Muscle of leg (tissue), 16 donors: Measurements from ENCODE around the gene LTK. TPM values are rescaled to one million over a fixed set of nuclear protein-coding genes. Genes with fewer than 3 reads are reported as not detected.

Experiments used
- DNase-seq: peaks from one replicate; pipeline ENCODE4 v3.0.0; 2013
- H3K27ac ChIP-seq: one replicate; pipeline ENCODE4 v1.5.1; 2013; ENCODE audit warnings: mild to moderate bottlenecking, low read length, control low read depth
- H3K27me3 ChIP-seq: one replicate; pipeline ENCODE4 v1.6.1; 2013; ENCODE audit warnings: low read length; ENCODE audit not compliant: control insufficient read depth, insufficient read depth
- H3K36me3 ChIP-seq: one replicate; pipeline ENCODE4 v1.6.1; 2013; ENCODE audit warnings: low read length; ENCODE audit not compliant: control insufficient read depth, insufficient read depth
- H3K4me1 ChIP-seq: one replicate; pipeline ENCODE4 v1.6.1; 2013; ENCODE audit warnings: low read length; ENCODE audit not compliant: control insufficient read depth, insufficient read depth
- H3K4me3 ChIP-seq: one replicate; pipeline ENCODE4 v1.5.1; 2013; ENCODE audit warnings: low read length, control low read depth
- H3K9me3 ChIP-seq: replicated peaks from 2 replicates; pipeline ENCODE4 v1.6.1; 2013; ENCODE audit warnings: low read depth, low read length; ENCODE audit not compliant: control insufficient read depth
- WGBS: methylation state at CpG from one replicate; pipeline ENCODE4 v1.1.5; 2013; ENCODE audit warnings: missing lambda C conversion rate; ENCODE audit not compliant: insufficient coverage; 5-methylcytosine and 5-hydroxymethylcytosine counted together
- long read RNA-seq, 11 donors: transcript quantifications; one replicate each; lab custom pipeline, GENCODE V29; 2026
- polyA plus RNA-seq, 8 donors: library from polyadenylated mRNA; unstranded; fragments of 120-200 nt; gene quantifications; one replicate each; pipeline versions ENCODE4 v1.2.1 to v1.2.3, GENCODE V29; 2013; ENCODE audit warnings: inconsistent platforms in 1 of 8, low replicate concordance in 1 of 8; ENCODE audit not compliant: insufficient read length in 8 of 8, insufficient read depth in 1 of 8
- total RNA-seq: library from RNA; stranded (reverse); fragments of 120-200 nt; gene quantifications from one replicate; pipeline ENCODE4 v1.2.4, GENCODE V29; 2013

Gene LTK
- total RNA-seq (9.4 TPM), polyA plus RNA-seq (10 to 100 TPM in 5 of 8 donors, 1 to 10 TPM in 3; 6.1 to 23.9 (median 12.8) TPM)
- long read RNA-seq, donor 1, result 0 reads
- long read RNA-seq, donor 2, result 0 reads
- long read RNA-seq, donor 3, partial matches to known transcripts, result 0 of 1 reads
- long read RNA-seq, donor 3, other reads (novel, unspliced or antisense), result 0 of 1 reads
- long read RNA-seq, donor 4, result 0 reads
- long read RNA-seq, donor 5, result 0 reads
- long read RNA-seq, donor 6, result 0 reads
- long read RNA-seq, donor 7, result 0 reads
- long read RNA-seq, donor 8, result 0 reads
- long read RNA-seq, donor 9, result 0 reads
- long read RNA-seq, donor 10, result 0 reads
- long read RNA-seq, donor 11, partial matches to known transcripts, result 0 of 1 reads
- long read RNA-seq, donor 11, other reads (novel, unspliced or antisense), result 0 of 1 reads

DNA sequence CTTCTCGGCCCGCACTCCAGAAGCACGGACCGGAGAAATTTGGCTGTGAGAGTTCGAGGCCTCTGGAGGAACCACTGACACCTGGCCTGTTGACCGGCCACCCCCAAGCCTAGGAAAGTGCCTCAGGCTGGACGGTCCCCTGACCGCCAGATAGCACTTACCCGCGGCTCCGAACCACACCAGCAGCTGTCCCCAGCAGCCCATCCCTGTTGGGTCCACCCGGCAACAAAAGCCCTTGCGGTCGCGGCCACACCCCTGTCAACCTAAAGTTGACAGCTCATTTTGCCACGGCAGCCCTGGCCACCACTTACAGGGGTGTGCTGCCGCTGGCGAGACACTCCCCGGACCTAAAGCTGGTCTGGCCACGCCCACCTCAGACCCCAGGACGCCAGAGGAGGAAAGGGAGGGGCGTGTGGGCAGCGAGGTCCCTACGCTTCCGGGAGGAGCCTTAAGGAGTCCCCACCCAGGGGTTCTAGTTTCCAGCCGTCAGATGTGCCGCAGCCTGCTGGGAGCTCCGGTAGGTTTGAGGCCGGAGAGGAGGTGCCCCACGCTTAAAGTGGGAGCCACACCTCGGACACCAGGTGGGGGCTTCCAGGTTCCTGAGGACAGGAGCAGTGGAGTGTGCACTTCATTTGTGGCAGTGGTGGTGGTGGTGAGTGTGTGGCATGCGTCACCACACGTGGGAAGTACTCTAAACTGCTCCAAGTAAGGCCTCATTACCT lies at the start of gene LTK:
TSS of gene LTK (minus strand) at position 322 of the 722 bp plus-strand sequence. CDS start at position 204, 118 bp downstream.
- WGBS, result 2% methylated on average over 31 of the region's 33 CpGs
- Histone ChIP-seq H3K36me3 (peaks cover 15% of the 10 kb centered on the region), H3K4me3 (peak within 1 kb of the TSS; percentile 50), H3K4me1 (peaks cover 26% of the 10 kb centered on the region), H3K27ac (peak within 1 kb of the TSS; percentile 54), H3K9me3 (no peaks in the 10 kb centered on the region), H3K27me3 (peaks cover 52% of the 10 kb centered on the region)
- DNase-seq, result peak; percentile 56

DNA sequence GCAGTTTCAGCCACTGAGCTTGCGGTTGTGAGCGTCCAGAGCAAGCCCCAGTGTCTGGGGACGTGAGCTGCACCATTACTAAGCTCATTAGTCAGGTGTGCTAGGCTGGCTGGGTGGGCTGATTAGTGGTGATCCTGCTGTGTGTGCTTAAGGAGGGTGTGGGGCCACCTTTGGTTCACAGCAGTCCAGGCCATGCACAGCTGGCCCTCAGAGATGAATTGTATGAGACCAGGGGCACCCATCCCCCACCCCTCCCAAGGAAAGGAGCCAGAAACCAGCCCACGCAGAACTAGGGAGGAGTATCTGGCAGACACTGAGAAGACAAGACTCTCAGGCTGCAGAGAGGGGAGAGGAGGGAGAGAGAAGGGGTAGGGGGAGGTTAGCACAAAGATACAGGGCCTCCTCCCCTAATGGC lies 49.2 kb upstream of the LTK start:
- Histone ChIP-seq H3K27ac (peak overlapping the region; percentile 44), H3K27me3 (peaks cover 11% of the 10 kb centered on the region), H3K4me1 (peaks cover 62% of the 10 kb centered on the region), H3K9me3 (no peaks in the 10 kb centered on the region), H3K36me3 (peaks cover 4% of the 10 kb centered on the region), H3K4me3 (no peak overlapping the region)
- 29% methylated on average over 3 of the region's 4 CpGs for WGBS
- DNase-seq, result peak; percentile 79

GRCh38 chr15:41562244-41562643 lies 48.6 kb upstream of the LTK start:
- H3K9me3 ChIP-seq, result no peaks in the 10 kb centered on the region
- H3K27me3 ChIP-seq, result peaks cover 11% of the 10 kb centered on the region
- H3K27ac ChIP-seq, result peak overlapping the region; percentile 64
- H3K4me3 ChIP-seq, result no peak overlapping the region
- no peak for DNase-seq
- peaks cover under 1% of the 10 kb centered on the region for H3K36me3 ChIP-seq
- H3K4me1 ChIP-seq, result peaks cover 64% of the 10 kb centered on the region
- WGBS, result no CpG with 5 or more reads among the region's 5 CpGs

DNA sequence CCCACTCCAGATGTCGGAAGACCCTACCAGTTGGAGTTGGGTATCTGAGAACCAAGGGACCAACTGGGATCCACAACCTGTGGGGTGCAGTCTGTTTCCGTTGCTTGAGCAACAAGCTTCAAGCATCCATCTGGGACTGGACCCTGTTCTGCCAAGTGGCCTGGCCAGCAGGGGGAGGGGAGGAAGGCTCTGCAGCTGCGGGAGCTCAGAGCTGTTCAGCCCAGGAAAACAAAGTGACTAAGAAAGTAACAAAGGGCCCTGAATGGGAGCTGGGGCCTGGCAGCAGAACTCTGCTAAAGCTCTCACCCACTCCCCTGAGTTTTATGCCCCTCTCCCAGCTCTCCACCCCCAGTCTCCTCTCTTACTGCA lies 48.1 kb upstream of the LTK start:
- 39% methylated on average over 3 of the region's 3 CpGs for WGBS
- peak; percentile 91 for DNase-seq

DNA sequence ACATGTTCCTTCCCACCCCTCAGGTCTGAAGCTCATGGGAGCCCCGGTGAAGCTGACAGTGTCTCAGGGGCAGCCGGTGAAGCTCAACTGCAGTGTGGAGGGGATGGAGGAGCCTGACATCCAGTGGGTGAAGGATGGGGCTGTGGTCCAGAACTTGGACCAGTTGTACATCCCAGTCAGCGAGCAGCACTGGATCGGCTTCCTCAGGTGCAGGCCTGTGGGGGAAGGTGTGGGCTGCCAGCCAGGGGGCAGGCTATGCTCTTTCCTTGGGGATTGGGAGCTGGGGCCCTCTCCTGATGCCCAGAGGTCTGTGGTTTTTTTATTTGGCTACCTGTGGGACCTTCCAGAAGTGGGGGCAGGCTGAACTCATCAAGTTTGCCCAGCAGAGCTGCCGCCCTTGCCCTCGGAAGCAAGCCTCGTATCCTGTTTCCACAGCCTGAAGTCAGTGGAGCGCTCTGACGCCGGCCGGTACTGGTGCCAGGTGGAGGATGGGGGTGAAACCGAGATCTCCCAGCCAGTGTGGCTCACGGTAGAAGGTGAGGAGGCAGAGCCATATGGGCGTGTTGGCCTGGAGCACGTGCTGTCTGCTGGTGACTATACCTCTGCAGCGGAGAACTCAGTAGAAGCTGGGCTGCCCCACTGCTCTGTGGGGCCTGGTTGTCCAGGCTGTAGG lies 47.6 kb upstream of the LTK start:
- Histone ChIP-seq H3K27ac (peak overlapping the region; percentile 64), H3K9me3 (no peaks in the 10 kb centered on the region), H3K4me1 (peaks cover 62% of the 10 kb centered on the region), H3K27me3 (peaks cover 11% of the 10 kb centered on the region), H3K36me3 (no peaks in the 10 kb centered on the region), H3K4me3 (no peak overlapping the region)
- no peak for DNase-seq
- 73% methylated on average over 15 of the region's 16 CpGs for WGBS

More for the DNA sequence above, 48.1 kb upstream of the LTK start:
- peaks cover 64% of the 10 kb centered on the region for H3K4me1 ChIP-seq
- no peaks in the 10 kb centered on the region for H3K36me3 ChIP-seq
- H3K9me3 ChIP-seq, result no peaks in the 10 kb centered on the region
- H3K27me3 ChIP-seq, result peaks cover 11% of the 10 kb centered on the region
- H3K4me3 ChIP-seq, result no peak overlapping the region
- peak overlapping the region; percentile 64 for H3K27ac ChIP-seq

DNA sequence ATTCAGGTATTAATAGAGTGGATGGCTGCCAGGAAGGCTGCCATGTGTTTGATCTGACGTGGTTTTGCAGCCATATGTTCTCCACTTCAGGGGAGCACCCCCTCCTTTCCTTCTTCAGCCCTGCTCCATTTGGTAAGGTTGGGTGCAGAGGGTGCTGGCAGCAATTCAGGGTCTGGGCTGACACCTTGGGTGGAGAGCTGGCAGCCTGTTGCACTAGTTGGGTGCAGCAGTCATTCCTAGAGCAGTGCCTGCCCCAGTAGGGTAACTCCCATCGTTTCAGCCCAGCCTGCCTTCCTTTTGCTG lies 46.9 kb upstream of the LTK start:
- Histone ChIP-seq H3K36me3 (no peaks in the 10 kb centered on the region), H3K9me3 (no peaks in the 10 kb centered on the region), H3K4me1 (peaks cover 61% of the 10 kb centered on the region), H3K4me3 (no peak overlapping the region), H3K27ac (no peak overlapping the region), H3K27me3 (peaks cover 13% of the 10 kb centered on the region)
- no peak for DNase-seq
- WGBS, result no CpG with 5 or more reads among the region's 2 CpGs

- no peaks in the 10 kb centered on the region for H3K9me3 ChIP-seq
- H3K4me3 ChIP-seq, result peak overlapping the region; percentile 60
- H3K27ac ChIP-seq, result peak overlapping the region; percentile 6
- H3K27me3 ChIP-seq, result peaks cover 13% of the 10 kb centered on the region
- H3K36me3 ChIP-seq, result no peaks in the 10 kb centered on the region
- peaks cover 59% of the 10 kb centered on the region for H3K4me1 ChIP-seq
- peak; percentile 31 for DNase-seq
- WGBS, result 0% methylated on average over 57 of the region's 60 CpGs
Observed at GRCh38 chr15:41559239-41559782, 45.7 kb upstream of the LTK start.

- H3K4me1 ChIP-seq, result peaks cover 53% of the 10 kb centered on the region
- peak; percentile 85 for DNase-seq
Observed at GRCh38 chr15:41558400-41559238, 45.0 kb upstream of the LTK start, which contains the start of gene TYRO3. Gene TYRO3 (plus strand): TSS chr15:41559212. CDS start chr15:41559258, 46 bp downstream.

GRCh38 chr15:41557673-41558399 lies 44.2 kb upstream of the LTK start:
- Histone ChIP-seq H3K9me3 (no peaks in the 10 kb centered on the region), H3K4me3 (no peak overlapping the region), H3K36me3 (no peaks in the 10 kb centered on the region), H3K4me1 (peaks cover 45% of the 10 kb centered on the region), H3K27ac (no peak overlapping the region), H3K27me3 (peaks cover 13% of the 10 kb centered on the region)
- DNase-seq, result peak; percentile 72
- 11% methylated on average over 3 of the region's 7 CpGs for whole genome bisulfite sequencing

More at GRCh38 chr15:41558400-41559238, 45.0 kb upstream of the LTK start, which contains the start of gene TYRO3:
- Histone ChIP-seq H3K27ac (peak within 1 kb of the TSS; percentile 6), H3K27me3 (peaks cover 13% of the 10 kb centered on the region), H3K4me3 (peak within 1 kb of the TSS; percentile 60), H3K9me3 (no peaks in the 10 kb centered on the region), H3K36me3 (no peaks in the 10 kb centered on the region)
- 1% methylated on average over 73 of the region's 81 CpGs for WGBS
